Hematopoietic multipotent progenitor cell treated with erythropoietin and hydrocortisone succinate and interleukin-3 and kit ligand, for 8 days (in vitro differentiated cells): Measurements from ENCODE around the gene ETFBKMT.
"Not testable (repeated sequence)": the region's sequence is repeated elsewhere in the genome, so short reads cannot be mapped to it uniquely, and the experiment has no call there.

Experiments used
- DNase-seq: peaks from one replicate; pipeline ENCODE4 v3.0.0-alpha.2; 2015

ETFBKMT gene

GRCh38 chr12:31658471-31659086, 909 bp upstream of the ETFBKMT start:
- DNase-seq, result no peak

- DNase-seq, result no peak
Measured at GRCh38 chr12:31662176-31662849, 2.8 kb downstream of the ETFBKMT start.

- no peak for DNase-seq
Measured at GRCh38 chr12:31663576-31663975, 4.1 kb downstream of the ETFBKMT start.

- no peak for DNase-seq
Measured at GRCh38 chr12:31664038-31664437, 4.5 kb downstream of the ETFBKMT start.

GRCh38 chr12:31669020-31669419, 9.5 kb downstream of the ETFBKMT start:
- DNase-seq, result no peak

- not testable (repeated sequence) for DNase-seq
Measured at GRCh38 chr12:31669582-31669981, 10.1 kb downstream of the ETFBKMT start.

- no peak for DNase-seq
Measured at GRCh38 chr12:31672521-31672920, 13.0 kb downstream of the ETFBKMT start.

- DNase-seq, result peak; percentile 87
Measured at GRCh38 chr12:31682136-31682962, 22.9 kb downstream of the ETFBKMT start.

- no peak for DNase-seq
Measured at GRCh38 chr12:31685801-31686200, 26.3 kb downstream of the ETFBKMT start.

GRCh38 chr12:31687101-31687527, 27.6 kb downstream of the ETFBKMT start:
- DNase-seq, result peak; percentile 30

GRCh38 chr12:31689921-31690320, 30.4 kb downstream of the ETFBKMT start:
- not testable (repeated sequence) for DNase-seq

- DNase-seq, result peak; percentile 26
Measured at GRCh38 chr12:31702047-31702446, 42.6 kb downstream of the ETFBKMT start.

- no peak for DNase-seq
Measured at GRCh38 chr12:31705621-31706020, 46.1 kb downstream of the ETFBKMT start.

- not testable (repeated sequence) for DNase-seq
Measured at GRCh38 chr12:31708118-31708517, 48.6 kb downstream of the ETFBKMT start.

- DNase-seq, result no peak
Measured at GRCh38 chr12:31710021-31710818, 50.7 kb downstream of the ETFBKMT start.

GRCh38 chr12:31712877-31713276, 53.4 kb downstream of the ETFBKMT start:
- no peak for DNase-seq

- no peak for DNase-seq
Measured at GRCh38 chr12:31714406-31715271, 55.2 kb downstream of the ETFBKMT start.

GRCh38 chr12:31715283-31715825, 55.9 kb downstream of the ETFBKMT start:
- DNase-seq, result peak; percentile 90

- DNase-seq, result not testable (repeated sequence)
Measured at GRCh38 chr12:31716998-31717397, 57.5 kb downstream of the ETFBKMT start.

- DNase-seq, result not testable (repeated sequence)
Measured at GRCh38 chr12:31718542-31719198, 59.2 kb downstream of the ETFBKMT start.

- DNase-seq, result no peak
Measured at GRCh38 chr12:31722580-31722979, 63.1 kb downstream of the ETFBKMT start.
